Middle frontal gyrus (tissue), 1 donor: ENCODE measurements around the gene SDC1.
"Not testable (repeated sequence)": the region's sequence is repeated elsewhere in the genome, so short reads cannot be mapped to it uniquely, and the experiment has no call there.

Experiments used
- DNase-seq: peaks from one replicate; pipeline ENCODE4 v3.0.0-alpha.2; 2015; ENCODE audit warnings: low spot score; ENCODE audit errors: extremely low spot score

SDC1 gene

DNA sequence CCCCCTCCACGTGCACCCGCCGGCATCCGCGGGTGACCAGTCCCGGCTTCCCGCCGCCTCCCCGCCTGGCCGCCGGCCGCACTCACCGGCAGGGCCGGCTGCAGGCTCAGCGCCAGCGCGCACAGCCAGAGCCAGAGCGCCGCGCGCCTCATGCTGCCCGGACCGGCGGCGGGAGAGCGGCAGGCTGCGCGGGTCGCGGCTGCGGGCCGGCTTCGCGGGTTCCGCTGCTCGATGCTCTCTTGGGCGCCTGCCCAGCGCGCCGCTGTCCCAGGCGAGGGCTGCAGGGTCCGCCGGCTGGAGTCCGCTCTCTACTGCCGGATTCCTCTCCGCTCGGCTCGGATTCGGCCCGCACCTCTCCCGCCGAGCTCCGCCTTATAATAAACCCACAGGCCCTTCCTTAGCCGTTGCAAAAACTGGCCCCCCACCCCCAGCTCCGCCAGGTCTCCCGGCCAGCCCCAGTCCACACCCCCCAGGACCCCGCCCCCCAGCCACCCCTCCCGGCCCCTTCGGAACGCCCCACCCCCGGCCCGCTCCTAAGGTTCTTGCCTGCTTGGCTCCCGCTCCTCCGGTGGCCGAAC lies at the start of gene SDC1:
Gene SDC1 (minus strand): TSS at position 415 of the 578 bp plus-strand sequence. CDS start 263 bp downstream, at position 152.
- DNase-seq, result no peak

GRCh38 chr2:20273042-20273441 lies 48.1 kb upstream of the SDC1 start:
- no peak for DNase-seq

GRCh38 chr2:20268317-20268716 lies 43.4 kb upstream of the SDC1 start:
- DNase-seq, result not testable (repeated sequence)

GRCh38 chr2:20267529-20267928 lies 42.6 kb upstream of the SDC1 start:
- no peak for DNase-seq

- DNase-seq, result no peak
These were observed 39.7 kb upstream of the SDC1 start for GRCh38 chr2:20264629-20265028.

DNA sequence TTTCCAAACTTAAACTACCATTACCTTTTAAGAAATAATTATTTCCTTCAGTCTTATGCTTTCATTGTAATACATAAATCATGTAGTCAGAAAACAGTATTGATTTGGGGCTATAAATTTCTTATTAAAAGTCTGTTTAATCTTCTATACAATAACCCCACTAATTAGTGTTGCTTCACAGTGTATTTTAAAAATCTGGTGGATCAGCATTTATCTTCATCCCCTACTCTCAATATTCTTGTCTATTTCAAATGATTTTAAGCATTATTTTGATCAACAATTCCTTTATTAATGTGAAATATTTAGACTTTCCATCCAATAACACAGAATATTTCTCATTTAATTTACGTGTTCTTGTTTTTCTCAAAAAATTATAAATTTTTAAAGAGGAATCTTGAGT lies 32.5 kb upstream of the SDC1 start:
- DNase-seq, result no peak

- no peak for DNase-seq
These were observed 29.8 kb upstream of the SDC1 start for GRCh38 chr2:20254731-20255130.

GRCh38 chr2:20250436-20250835 lies 25.5 kb upstream of the SDC1 start:
- DNase-seq, result no peak

GRCh38 chr2:20249170-20249569 lies 24.2 kb upstream of the SDC1 start:
- DNase-seq, result no peak

GRCh38 chr2:20247084-20247483 lies 22.2 kb upstream of the SDC1 start:
- no peak for DNase-seq

GRCh38 chr2:20243637-20244036 lies 18.7 kb upstream of the SDC1 start:
- DNase-seq, result not testable (repeated sequence)

DNA sequence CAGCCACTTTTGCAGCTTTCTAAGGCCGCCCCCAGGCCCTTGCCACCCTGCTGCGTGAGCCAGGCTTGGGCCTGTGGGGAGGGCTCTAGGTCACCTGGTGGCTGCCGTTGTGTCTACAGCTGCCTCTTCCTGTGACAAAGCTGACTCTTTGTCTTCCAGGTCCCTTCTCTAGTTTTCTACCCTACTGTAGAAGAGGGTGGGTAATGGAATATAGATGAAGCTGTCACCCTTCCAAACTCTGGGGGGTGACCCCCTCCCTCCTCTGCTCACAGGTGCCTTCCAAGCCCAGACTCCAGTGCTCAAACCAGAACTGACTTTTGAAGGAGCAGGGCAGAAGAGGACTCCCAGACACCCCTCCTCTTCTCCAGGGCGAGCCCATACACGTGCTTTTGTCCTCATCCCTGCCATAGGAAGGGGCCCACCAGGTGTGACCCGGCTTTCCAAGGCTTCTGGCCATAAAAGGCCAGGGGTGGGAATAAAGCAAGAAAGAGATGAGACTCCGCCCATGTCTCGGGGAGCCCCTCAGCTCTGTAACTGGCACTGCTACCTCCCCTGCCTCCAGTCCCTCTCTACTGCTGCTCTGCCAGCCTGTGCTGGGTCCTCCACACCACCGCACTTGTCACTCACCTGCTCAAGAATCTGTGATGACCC lies 17.9 kb upstream of the SDC1 start:
- no peak for DNase-seq

GRCh38 chr2:20241973-20242726 lies 17.2 kb upstream of the SDC1 start:
- no peak for DNase-seq

- not testable (repeated sequence) for DNase-seq
These were observed 15.4 kb upstream of the SDC1 start for GRCh38 chr2:20240291-20240690.

DNA sequence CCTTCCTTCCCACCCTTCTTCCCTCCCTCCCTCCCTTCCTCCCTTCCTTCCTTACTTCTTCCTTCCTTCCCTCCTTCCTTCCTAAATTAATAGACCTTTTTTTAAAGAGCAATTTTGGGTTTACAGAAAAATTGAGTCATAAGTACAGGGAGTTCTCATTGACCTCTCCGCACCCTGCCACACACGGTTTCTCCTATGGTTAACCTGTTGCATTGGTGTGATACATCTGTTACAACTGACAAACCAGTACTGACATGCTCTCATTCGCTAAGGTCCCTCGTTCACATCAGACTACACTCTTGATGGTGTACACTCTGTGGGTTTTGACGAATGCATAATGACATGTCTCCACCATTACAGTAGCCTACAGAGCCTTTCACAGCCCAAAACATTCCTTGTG lies 11.6 kb upstream of the SDC1 start:
- no peak for DNase-seq

- no peak for DNase-seq
These were observed 10.8 kb upstream of the SDC1 start for GRCh38 chr2:20235655-20236305.

- DNase-seq, result not testable (repeated sequence)
These were observed 9.7 kb upstream of the SDC1 start for GRCh38 chr2:20234597-20234996.

GRCh38 chr2:20232837-20233207 lies 7.9 kb upstream of the SDC1 start:
- no peak for DNase-seq

GRCh38 chr2:20231598-20232026 lies 6.7 kb upstream of the SDC1 start:
- DNase-seq, result no peak

GRCh38 chr2:20231159-20231558 lies 6.2 kb upstream of the SDC1 start:
- no peak for DNase-seq

- DNase-seq, result no peak
These were observed 5.1 kb upstream of the SDC1 start for GRCh38 chr2:20230114-20230425.
